ENCODE measurements around the gene SSTR5. TPM values are rescaled to one million over a fixed set of nuclear protein-coding genes. Genes with fewer than 3 reads are reported as not detected.
"Not testable (repeated sequence)": the region's sequence is repeated elsewhere in the genome, so short reads cannot be mapped to it uniquely, and the experiment has no call there.

Gene SSTR5
- polyA plus RNA-seq, 6 donors from 2014 or later: not detected

GRCh38 chr16:1076801-1077576 lies 4.4 kb downstream of the SSTR5 start:
- Mint-ChIP-seq H3K27ac (no peak overlapping the region), H3K4me3 (no peak overlapping the region), H3K9me3 (peaks cover 0 to 2% (median 0%) of the 10 kb centered on the region in 7 donors), H3K36me3 (peaks cover 0 to 7% of the 10 kb centered on the region in 2 donors), H3K27me3 (peaks cover 7 to 20% (median 15%) of the 10 kb centered on the region in 3 donors), H3K4me1 (no peaks in the 10 kb centered on the region)
- DNase-seq (no peak), ATAC-seq (ENCODE audit: low read depth in 2 of 2) (no peak)

- H3K9me3 Mint-ChIP-seq: peaks cover 0 to 2% (median 0%) of the 10 kb centered on the region in 7 donors
- ATAC-seq (ENCODE audit: low read depth in 2 of 2) (no peak), DNase-seq (no peak)
- no peaks in the 10 kb centered on the region for H3K4me1 Mint-ChIP-seq
- H3K36me3 Mint-ChIP-seq: peaks cover 0 to 13% of the 10 kb centered on the region in 2 donors
- no peak overlapping the region for H3K4me3 Mint-ChIP-seq
- peaks cover 7 to 28% (median 24%) of the 10 kb centered on the region in 3 donors for H3K27me3 Mint-ChIP-seq
- no peak overlapping the region for H3K27ac Mint-ChIP-seq
Observed at GRCh38 chr16:1077877-1078578, 5.5 kb downstream of the SSTR5 start.

- peaks cover 7 to 28% (median 25%) of the 10 kb centered on the region in 3 donors for H3K27me3 Mint-ChIP-seq
Observed at GRCh38 chr16:1078579-1079021, 6.1 kb downstream of the SSTR5 start.

GRCh38 chr16:1079341-1079740 lies 6.8 kb downstream of the SSTR5 start:
- no peaks in the 10 kb centered on the region for H3K4me1 Mint-ChIP-seq
- H3K27me3 Mint-ChIP-seq: peaks cover 7 to 33% (median 31%) of the 10 kb centered on the region in 3 donors
- ATAC-seq (ENCODE audit: low read depth in 2 of 2) (no peak), DNase-seq (no peak)
- H3K4me3 Mint-ChIP-seq: no peak overlapping the region
- H3K36me3 Mint-ChIP-seq: peaks cover 0 to 18% of the 10 kb centered on the region in 2 donors
- H3K9me3 Mint-ChIP-seq: peaks cover 0 to 9% (median 5%) of the 10 kb centered on the region in 7 donors
- H3K27ac Mint-ChIP-seq: no peak overlapping the region

More at GRCh38 chr16:1078579-1079021, 6.1 kb downstream of the SSTR5 start:
- no peak overlapping the region for H3K4me3 Mint-ChIP-seq
- ATAC-seq (ENCODE audit: low read depth in 2 of 2) (no peak), DNase-seq (no peak)
- H3K4me1 Mint-ChIP-seq: no peaks in the 10 kb centered on the region
- no peak overlapping the region for H3K27ac Mint-ChIP-seq
- H3K9me3 Mint-ChIP-seq: peaks cover 0 to 2% (median 0%) of the 10 kb centered on the region in 7 donors
- H3K36me3 Mint-ChIP-seq: peaks cover 0 to 13% of the 10 kb centered on the region in 2 donors

GRCh38 chr16:1079786-1080525 lies 7.4 kb downstream of the SSTR5 start:
- H3K27me3 Mint-ChIP-seq: peaks cover 7 to 32% (median 31%) of the 10 kb centered on the region in 3 donors
- H3K36me3 Mint-ChIP-seq: peaks cover 0 to 20% of the 10 kb centered on the region in 2 donors
- no peak overlapping the region for H3K4me3 Mint-ChIP-seq
- no peak overlapping the region for H3K27ac Mint-ChIP-seq
- peaks cover under 1 to 14% (median 6%) of the 10 kb centered on the region in 7 donors for H3K9me3 Mint-ChIP-seq
- H3K4me1 Mint-ChIP-seq: no peaks in the 10 kb centered on the region
- no peak for DNase-seq
- ATAC-seq (ENCODE audit: low read depth in 2 of 2): no peak

- DNase-seq (no peak), ATAC-seq (ENCODE audit: low read depth in 2 of 2) (no peak)
- H3K36me3 Mint-ChIP-seq: peaks cover 0 to 31% of the 10 kb centered on the region in 2 donors
- H3K9me3 Mint-ChIP-seq: peaks cover 10 to 24% (median 15%) of the 10 kb centered on the region in 7 donors
- H3K27me3 Mint-ChIP-seq: peaks cover 12 to 43% (median 39%) of the 10 kb centered on the region in 3 donors
- no peak overlapping the region for H3K27ac Mint-ChIP-seq
- no peaks in the 10 kb centered on the region for H3K4me1 Mint-ChIP-seq
- H3K4me3 Mint-ChIP-seq: no peak overlapping the region
Observed at GRCh38 chr16:1080801-1081733, 8.5 kb downstream of the SSTR5 start.

GRCh38 chr16:1081734-1082265 lies 9.3 kb downstream of the SSTR5 start:
- H3K4me1 Mint-ChIP-seq: no peaks in the 10 kb centered on the region
- peaks cover 0 to 24% of the 10 kb centered on the region in 2 donors for H3K36me3 Mint-ChIP-seq
- no peak for ATAC-seq (ENCODE audit: low read depth in 2 of 2)
- H3K4me3 Mint-ChIP-seq: no peak overlapping the region
- DNase-seq: no peak
- H3K27me3 Mint-ChIP-seq: peaks cover 6 to 36% (median 32%) of the 10 kb centered on the region in 3 donors
- H3K27ac Mint-ChIP-seq: no peak overlapping the region
- H3K9me3 Mint-ChIP-seq: peaks cover 10 to 24% (median 14%) of the 10 kb centered on the region in 7 donors

GRCh38 chr16:1082266-1082951 lies 9.9 kb downstream of the SSTR5 start:
- ATAC-seq (ENCODE audit: low read depth in 2 of 2): no peak
- Mint-ChIP-seq H3K36me3 (peaks cover 0 to 23% of the 10 kb centered on the region in 2 donors), H3K4me3 (no peak overlapping the region), H3K27me3 (peaks cover 5 to 34% (median 31%) of the 10 kb centered on the region in 3 donors), H3K27ac (no peak overlapping the region), H3K9me3 (peaks cover 10 to 24% (median 14%) of the 10 kb centered on the region in 7 donors), H3K4me1 (no peaks in the 10 kb centered on the region)
- no peak for DNase-seq

GRCh38 chr16:1082952-1083675 lies 10.6 kb downstream of the SSTR5 start:
- Mint-ChIP-seq H3K27me3 (peaks cover 5 to 34% (median 31%) of the 10 kb centered on the region in 3 donors), H3K27ac (no peak overlapping the region), H3K4me1 (no peaks in the 10 kb centered on the region), H3K9me3 (peaks cover 10 to 24% (median 14%) of the 10 kb centered on the region in 7 donors), H3K4me3 (no peak overlapping the region), H3K36me3 (peaks cover 0 to 23% of the 10 kb centered on the region in 2 donors)
- DNase-seq (no peak), ATAC-seq (ENCODE audit: low read depth in 2 of 2) (no peak)

GRCh38 chr16:1084971-1085370 lies 12.4 kb downstream of the SSTR5 start:
- Mint-ChIP-seq H3K9me3 (peaks cover 10 to 24% (median 14%) of the 10 kb centered on the region in 7 donors), H3K4me1 (no peaks in the 10 kb centered on the region), H3K27ac (peak overlapping the region in 1 of 6 donors; percentile 39), H3K36me3 (peaks cover 0 to 23% of the 10 kb centered on the region in 2 donors), H3K27me3 (peaks cover 5 to 42% (median 31%) of the 10 kb centered on the region in 3 donors), H3K4me3 (peak overlapping the region in 2 of 8 donors; percentile 57 to 65)
- DNase-seq: no peak
- no peak for ATAC-seq (ENCODE audit: low read depth in 2 of 2)

GRCh38 chr16:1086443-1086842 lies 13.9 kb downstream of the SSTR5 start:
- ATAC-seq (ENCODE audit: low read depth in 2 of 2); H3K27ac Mint-ChIP-seq; DNase-seq; H3K4me3 Mint-ChIP-seq; H3K4me1 Mint-ChIP-seq: not testable (repeated sequence)
- H3K9me3 Mint-ChIP-seq: peaks cover 10 to 22% (median 14%) of the 10 kb centered on the region in 7 donors
- H3K27me3 Mint-ChIP-seq: peaks cover 5 to 42% (median 31%) of the 10 kb centered on the region in 3 donors
- H3K36me3 Mint-ChIP-seq: peaks cover 0 to 23% of the 10 kb centered on the region in 2 donors
